NCI-H146 treated with DMSO at 0.1 percent for 48 hours (cell line): ENCODE data around the gene RRAD.

Experiments
- DNase-seq: peaks from one replicate; lab custom pipeline; 2025; ENCODE audit not compliant: unreplicated experiment; lab: John Stamatoyannopoulos, UW

Gene RRAD

GRCh38 chr16:66918355-66918754, 7.0 kb downstream of the RRAD start:
- no peak for DNase-seq

DNA sequence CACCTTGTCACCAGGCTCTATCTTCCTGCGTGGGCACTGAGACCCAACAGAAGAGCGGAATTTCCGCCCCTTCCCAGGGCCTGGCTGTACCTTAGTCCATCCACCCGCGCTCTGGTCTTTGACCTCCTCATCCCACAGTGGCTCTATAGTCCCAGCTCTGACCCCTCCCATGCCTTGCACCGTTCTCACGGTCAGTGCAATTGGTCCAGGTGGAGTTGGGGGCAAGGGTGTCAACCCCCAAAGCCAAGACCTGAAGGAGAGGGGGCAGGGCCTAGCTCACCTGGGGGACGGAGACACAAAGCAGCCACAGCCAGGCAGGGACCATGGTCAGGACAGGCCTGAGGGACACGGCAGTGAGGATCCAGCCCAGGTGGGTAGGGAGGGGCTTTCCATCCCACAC, 7.6 kb downstream of the RRAD start:
- no peak for DNase-seq

GRCh38 chr16:66916518-66916917, 8.8 kb downstream of the RRAD start:
- DNase-seq, result no peak

GRCh38 chr16:66915041-66915440, 10.3 kb downstream of the RRAD start:
- DNase-seq, result no peak

DNA sequence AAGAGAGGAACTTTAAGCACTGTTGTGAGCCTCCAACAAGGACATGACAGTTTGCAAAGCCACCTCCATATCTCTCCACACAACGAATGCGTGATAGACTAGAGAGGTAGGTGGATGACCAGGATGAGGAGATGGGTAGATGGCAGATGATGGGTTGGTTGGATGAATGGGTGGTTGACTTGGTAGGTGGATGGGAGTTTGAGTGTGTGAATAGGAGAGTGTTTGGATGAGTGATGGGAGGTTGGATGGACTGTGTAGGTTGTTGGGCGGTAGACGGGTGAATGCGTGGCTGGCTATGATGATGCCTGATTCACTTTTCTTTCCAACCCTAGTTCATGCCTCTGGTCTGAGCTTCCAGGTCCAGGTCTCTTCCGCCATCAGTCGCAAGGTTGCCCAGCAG, 10.8 kb downstream of the RRAD start:
- no peak for DNase-seq

- DNase-seq, result no peak
Measured at GRCh38 chr16:66913711-66914110, 11.6 kb downstream of the RRAD start.

DNA sequence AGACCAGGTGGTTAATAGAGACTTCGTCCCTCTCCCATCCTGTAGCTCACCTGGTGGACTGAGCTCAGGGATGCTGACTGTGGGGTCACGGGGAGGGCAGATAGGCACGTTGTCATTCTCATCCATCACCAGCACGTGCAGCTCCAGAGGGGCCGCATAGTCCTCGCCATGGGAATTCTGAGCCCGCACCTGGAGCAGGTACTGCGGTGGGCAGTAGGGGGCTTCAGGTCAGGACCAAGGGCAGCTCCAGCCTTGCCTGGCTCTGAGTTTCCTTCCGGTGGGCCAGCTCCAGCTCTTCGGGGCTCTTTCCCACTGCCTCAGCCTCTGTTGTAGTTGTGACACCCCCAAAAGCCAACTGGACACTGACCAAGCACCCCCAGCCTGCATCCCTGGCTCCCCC, 12.3 kb downstream of the RRAD start:
- no peak for DNase-seq

DNA sequence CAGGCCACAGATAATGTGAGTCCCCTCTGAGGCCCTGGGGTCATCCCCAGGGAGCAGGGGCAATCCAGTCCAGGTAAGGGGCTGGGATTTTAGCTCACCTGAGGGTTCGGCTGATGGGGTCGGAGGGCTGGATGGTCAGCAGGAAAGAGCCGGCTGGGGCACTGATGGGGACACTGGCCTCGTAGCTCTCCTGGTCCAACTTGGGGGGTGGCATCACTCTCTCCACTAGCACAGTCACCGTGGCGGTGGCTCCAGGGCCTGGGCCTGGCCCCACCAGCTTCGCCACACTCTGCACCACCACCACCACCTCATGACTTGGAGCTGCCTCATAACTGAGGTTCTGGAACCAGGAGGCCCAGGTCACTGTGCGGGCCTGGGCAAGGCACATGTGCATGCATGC, 13.5 kb downstream of the RRAD start:
- DNase-seq, result no peak

DNA sequence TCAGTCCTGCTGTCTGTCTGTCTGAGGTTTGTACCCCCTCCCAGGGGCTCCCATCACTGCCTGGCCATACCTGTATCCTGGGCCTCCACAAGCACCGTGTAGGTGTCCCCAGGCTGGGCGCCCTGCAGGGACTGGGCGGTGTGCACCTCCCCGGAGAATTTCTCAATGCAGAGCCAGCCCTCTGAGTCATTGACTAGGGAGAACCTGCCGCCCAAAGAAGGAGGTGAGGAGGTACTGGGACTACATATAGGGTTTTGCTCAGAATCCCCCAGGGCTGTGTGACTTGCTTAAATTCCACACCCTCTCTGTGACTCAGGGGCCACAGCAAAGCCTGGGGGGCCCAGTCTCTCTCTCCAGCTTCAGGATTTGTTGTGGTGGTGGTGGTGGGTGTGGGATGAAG, 14.2 kb downstream of the RRAD start:
- DNase-seq, result no peak

DNA sequence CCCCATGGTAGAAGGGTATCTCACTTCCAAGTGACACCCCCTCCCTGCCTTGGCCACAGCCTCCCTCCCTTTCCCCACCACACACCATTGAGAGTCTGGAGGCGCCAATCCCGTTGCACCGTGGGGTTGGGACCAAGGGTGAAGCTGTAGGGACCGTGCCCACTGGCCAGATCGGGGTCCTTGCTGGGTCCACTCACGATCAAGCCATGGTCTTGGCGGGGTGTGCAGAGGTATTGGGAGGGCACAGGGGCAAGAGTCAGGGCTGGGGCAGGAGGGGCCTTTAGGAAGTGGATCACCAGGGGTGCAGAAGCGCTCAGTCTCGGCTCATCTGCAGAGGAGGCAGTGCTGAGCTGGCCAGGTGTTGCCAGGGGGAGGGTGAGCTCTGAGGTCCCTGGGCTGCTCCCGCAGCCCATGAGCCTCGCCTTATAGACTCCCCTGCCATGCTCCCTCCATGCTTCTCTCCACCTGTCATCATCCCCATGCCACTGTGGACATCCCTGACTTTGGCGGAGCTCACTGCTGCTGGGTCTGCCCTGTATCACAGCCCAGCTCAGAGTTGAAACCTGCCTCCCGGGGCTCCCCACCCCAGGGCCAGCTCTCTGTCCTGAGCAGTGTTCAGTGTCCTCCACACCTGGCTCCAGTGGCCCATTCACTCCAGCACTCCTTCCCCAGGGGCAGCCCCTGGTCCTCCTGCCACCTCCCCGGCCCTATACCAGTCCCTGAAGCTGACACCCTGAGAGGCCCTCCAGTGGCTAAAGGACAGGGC, 15.0 kb downstream of the RRAD start:
- DNase-seq, result no peak

GRCh38 chr16:66908762-66909559, 16.4 kb downstream of the RRAD start:
- DNase-seq, result no peak

DNA sequence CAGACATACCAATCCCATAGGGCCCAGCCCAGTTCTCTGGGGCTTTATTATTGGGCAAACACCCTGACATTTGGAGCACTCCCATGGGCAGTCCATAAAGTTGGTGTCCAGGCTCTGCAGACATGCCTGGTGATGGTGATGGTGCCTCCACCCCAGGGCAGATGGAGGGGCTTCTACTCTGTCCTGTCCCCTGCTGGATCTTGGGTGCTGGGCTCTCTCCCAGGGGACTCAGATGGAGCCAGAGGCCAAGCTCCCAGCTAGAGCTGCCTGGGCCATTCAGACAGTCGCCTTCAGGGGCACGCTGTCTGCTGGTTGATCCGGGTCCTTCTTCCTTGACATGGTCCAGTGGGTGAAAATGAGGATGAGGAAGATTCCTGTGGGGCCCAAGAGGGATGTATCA, 17.2 kb downstream of the RRAD start:
- no peak for DNase-seq

DNA sequence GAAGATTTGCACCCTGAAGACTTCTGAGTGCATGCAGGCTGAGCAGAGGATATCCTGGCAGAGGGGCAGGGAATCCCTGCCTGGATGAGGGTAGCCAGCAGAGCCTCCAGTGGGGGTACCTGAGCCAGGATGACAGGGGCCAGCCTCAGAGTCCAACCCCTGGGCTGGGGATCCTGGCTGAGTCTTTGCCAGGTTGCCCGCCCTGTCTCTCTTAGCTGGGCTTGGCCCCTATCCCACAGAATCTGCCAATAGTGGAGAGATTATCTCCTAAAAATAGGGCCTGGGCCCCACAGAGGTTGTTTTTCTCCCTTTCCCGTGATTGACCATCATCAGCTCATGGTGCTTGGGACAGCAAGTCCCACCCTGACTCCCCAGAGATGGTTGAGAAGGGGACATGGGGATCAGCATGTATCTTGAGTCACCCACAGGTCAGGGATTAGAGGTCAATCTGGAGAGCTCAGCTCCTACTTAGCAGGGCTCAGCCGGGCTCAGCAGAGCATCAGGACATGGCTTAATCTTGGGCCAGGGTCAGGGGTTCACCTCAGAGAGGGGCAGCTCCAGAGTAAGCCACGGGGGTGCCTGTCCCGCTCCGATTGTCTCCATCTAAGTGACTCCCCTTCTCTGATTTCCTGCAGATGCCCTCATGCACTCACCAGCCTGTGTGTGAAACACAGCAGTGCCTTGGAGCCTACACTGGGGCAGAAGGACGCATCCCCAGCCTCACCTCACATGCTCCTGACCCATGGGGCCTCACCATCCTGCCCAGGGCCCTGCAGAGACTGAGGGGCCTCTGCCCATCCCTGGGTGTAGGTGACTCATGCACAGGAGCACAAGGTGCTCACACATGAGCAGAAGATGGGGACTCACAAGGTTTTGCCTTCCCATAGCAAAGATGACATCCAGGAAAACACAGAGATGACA, 18.2 kb downstream of the RRAD start:
- DNase-seq, result no peak

- DNase-seq, result no peak
Measured at GRCh38 chr16:66905633-66906539, 19.4 kb downstream of the RRAD start.

DNA sequence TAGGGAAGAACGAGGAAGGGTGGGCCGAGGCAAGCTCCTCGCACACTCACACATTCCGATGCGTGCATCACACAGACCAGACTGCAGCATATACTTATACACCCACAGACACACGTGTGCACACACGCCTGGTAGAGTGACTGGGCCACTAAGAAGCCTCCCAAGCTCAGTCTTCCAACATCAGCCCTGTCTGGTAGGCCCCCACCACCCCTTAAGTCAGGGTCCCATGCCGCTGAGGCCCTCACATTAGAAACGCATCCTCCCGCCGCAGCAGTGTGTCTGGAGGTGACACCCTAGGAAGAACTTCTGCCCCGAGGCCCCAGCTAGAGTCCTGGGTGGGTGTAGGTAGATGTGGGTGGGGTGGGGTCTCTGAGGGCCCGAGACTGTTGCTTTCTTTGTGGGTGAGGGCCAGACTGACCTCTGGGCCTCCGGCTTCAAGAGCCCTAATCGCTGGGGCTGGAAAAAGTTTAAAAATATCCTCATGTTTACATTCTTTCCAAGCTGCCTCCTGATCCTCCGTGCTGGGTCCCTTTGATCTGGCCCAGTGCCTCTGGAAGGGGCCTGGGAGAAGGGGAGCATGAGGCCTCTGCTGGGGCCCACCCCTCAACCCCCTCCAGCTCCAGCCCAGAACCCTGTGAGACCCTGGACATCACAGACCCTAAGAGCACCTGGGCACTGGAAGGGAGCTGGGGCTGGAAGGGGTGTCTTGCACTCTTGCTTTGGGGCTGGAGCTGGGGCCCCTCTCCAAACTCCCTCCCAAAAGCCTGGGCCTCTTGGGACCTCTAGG, 20.3 kb downstream of the RRAD start:
- DNase-seq, result no peak

DNA sequence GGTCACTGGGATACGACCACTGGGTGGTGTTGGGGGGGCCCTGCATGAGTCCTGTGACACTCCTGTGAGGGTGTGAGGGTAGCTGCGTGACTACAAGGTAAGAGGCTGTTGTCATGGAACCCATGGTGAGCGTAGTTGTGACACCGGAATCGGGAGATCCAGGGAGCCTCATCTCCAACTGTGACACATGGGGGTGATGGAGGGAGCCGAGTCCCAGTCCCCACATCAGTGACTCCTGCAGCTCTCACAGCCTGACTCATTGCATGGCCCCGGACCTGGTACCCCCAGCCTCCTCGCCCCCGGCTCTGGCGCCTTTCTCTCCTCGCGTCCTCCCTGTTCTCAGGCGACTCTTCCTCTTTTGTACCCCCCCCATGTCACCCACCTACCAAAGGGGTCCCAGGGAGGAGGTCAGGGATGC, 20.9 kb downstream of the RRAD start:
- DNase-seq, result no peak

- no peak for DNase-seq
Measured at GRCh38 chr16:66903544-66904427, 21.5 kb downstream of the RRAD start.

GRCh38 chr16:66902648-66903543, 22.4 kb downstream of the RRAD start:
- DNase-seq, result no peak
